T-helper 9 cell (primary cell): ENCODE data around the gene DGKG.
A peak's percentile ranks its signal among the peaks of the same experiment; 100 is the strongest.

Experiments
- DNase-seq: peaks from one replicate; pipeline ENCODE4 v3.0.0-alpha.2; 2020

The DGKG gene

GRCh38 chr3:186132487-186132886, 229.5 kb downstream of the DGKG start:
- DNase-seq, result no peak

DNA sequence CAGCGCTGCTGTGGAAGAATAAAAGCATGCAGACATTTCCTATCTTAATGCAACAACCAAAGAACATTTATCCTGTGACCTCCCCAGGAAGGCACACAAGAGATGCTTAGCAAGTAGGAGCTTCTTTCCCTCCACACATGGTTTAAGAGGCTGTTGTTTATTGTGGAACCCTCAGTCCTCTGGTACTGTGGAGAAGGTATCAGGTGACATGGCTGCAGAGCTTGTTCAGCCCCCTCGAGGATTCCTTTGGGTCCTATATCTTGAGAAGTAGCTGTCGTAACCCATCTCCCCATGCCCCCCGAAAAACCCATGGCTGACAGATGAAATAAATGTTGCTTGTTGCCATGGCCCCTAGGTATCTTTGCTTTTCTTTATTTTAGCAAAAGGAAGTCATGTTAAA, 232.8 kb downstream of the DGKG start:
- DNase-seq, result no peak

GRCh38 chr3:186128158-186128557, 233.9 kb downstream of the DGKG start:
- no peak for DNase-seq

DNA sequence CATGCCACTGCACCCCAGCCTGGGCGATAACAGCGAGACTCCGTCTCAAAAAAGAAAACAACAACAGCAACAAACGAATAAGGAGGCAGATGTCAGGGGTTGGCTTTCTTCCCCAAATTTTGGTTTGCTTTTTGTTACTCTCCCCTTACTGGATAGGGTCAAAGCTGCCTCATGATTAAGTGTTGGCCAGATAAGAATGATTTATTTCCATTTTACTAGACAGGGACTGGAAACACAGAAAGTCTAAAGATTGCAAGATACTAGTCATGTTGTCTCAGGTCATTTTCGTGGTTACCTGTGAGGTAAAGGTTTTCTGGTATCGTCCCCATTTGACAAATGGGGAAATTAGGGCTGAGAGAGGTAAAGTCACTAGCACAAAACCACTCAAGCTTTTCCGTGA, 234.6 kb downstream of the DGKG start:
- DNase-seq, result no peak

GRCh38 chr3:186125118-186125517, 236.9 kb downstream of the DGKG start:
- DNase-seq, result no peak

DNA sequence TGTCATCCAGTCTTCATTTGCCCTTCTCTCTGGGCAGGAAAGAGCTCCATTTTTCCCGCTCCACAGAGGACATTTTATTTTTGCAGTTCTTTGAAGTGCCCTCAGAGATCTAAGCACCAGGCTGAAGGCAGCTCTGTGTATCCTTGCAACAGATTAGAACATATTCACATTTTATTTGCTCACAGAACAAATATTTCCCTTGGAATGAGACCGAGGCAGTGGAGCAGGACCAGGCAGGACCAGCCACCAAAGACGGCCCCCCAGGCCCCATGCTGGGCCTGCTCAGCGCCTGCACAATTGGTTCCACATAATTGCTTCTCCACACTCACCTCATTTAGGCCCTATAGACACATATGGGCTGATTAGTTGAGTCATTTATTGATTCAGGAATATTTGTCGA, 237.4 kb downstream of the DGKG start:
- DNase-seq, result no peak

GRCh38 chr3:186123012-186123411, 239.0 kb downstream of the DGKG start:
- DNase-seq, result no peak

- DNase-seq, result no peak
Measured at GRCh38 chr3:186121968-186122367, 240.1 kb downstream of the DGKG start.

GRCh38 chr3:186121278-186121677, 240.8 kb downstream of the DGKG start:
- no peak for DNase-seq

- DNase-seq, result no peak
Measured at GRCh38 chr3:186119499-186119898, 242.5 kb downstream of the DGKG start.

GRCh38 chr3:186118692-186119091, 243.3 kb downstream of the DGKG start:
- DNase-seq, result no peak

- DNase-seq, result no peak
Measured at GRCh38 chr3:186117521-186118134, 244.4 kb downstream of the DGKG start.

GRCh38 chr3:186115239-186115996, 246.6 kb downstream of the DGKG start:
- no peak for DNase-seq

DNA sequence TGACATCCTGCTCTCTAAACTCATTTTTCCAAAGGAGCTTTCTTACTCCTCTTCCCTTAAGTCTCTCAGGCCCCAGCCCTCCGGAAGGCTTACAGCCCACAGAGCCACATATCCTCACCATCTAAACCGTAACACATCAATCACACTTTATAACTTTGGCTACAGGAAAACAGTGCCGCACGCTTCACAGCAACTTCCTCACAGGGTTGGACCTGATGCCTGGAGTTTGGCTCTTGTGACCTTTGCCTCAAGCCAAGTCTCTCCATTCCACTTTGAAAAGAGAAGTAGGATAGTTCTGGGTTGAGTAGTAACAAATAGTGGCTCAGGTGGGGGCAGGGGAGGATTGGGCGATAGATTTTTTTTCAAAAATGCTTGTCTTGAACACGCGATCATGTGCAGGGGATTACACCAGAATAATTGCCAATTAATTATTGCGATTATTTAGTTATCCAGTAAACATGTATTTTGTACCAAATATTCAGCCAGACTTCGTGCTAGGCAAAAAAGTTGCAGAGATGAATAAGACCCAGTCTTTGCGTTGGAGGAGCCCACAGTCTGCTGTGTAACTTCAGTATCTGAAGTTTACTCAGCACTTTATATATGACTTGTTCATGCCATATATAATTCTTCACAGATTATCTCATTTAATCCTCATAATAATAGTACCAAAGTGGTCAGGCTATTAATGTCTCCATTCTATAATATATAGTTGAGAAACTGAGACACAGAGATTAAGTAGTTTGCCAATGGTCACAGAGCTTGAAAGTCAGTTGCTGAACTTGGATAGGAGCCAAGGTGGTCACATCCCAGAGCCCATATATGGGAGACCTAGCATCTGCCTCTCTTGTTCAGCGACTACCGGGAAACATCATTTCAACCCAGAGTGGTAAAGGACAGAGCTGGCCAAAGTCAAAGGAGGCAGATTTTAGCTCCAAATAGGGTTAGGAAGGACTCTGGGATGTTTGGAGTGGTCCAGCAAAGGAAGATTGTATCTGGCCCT, 250.8 kb downstream of the DGKG start:
- no peak for DNase-seq

GRCh38 chr3:186109897-186110803, 251.9 kb downstream of the DGKG start:
- DNase-seq, result no peak

DNA sequence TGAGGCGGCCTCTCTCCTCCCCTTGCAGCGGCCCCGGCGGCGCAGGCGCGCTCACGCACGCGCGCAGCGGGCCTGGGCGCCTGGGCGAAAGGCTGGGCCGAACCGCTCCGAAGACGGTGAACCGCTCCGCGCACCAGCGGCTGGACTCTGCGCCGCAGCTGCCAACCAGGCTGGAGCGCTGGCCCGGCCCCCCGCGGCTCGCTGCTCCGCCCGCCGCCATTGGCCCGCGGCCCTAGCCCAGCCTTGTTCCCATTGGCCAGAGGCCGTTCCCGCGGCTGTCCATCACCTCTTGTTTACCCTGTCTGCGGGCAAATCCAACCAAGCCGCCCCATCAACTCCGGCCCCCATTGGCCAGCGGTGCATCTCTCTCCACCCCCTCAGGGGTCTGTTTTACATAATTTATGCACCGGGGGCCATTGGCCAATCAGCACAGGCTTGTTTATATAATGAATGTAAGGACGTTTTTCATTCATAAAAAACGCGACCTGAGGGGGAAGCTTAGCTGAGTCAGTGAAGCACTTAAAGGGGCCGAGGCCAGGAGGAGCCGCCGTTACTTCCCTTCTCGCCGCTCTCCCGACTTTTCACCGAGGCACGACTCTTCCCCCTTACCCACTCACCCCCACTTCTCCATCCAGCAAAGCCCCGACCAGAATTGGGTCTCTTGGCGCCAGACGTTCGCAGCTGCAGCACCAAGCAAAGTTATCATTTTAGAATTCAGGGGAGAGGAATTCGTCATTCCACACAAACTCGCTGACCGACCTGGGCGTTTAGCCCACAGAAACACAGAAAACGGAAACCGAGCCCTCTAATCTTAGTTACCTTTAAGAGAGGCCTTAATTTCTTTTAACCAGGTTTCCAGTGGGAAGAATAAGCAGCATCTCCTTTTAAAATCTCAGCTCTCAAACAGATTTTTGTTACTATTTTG, 252.8 kb downstream of the DGKG start, which contains the start of gene ETV5:
TSS of gene ETV5 (minus strand) at position 149 of the 925 bp plus-strand sequence. CDS start 3,221 bp downstream, outside the sequence.
- DNase-seq, result peak; percentile 76

- no peak for DNase-seq
Measured at GRCh38 chr3:186108106-186108940, 253.7 kb downstream of the DGKG start.

- DNase-seq, result peak; percentile 30
Measured at GRCh38 chr3:186107215-186108105, 254.6 kb downstream of the DGKG start.

GRCh38 chr3:186105543-186105942, 256.5 kb downstream of the DGKG start:
- no peak for DNase-seq
